ENCODE results near the gene ARAP2.

- no peak for TF ChIP-seq CTCF (IDR thresholded peaks at IDR 0.05)
- no peak for TF ChIP-seq POLR2A (IDR thresholded peaks at IDR 0.05)
Measured at GRCh38 chr4:36037127-36037526, 207.2 kb downstream of the ARAP2 start.
